A172 (cell line): ENCODE data around the gene UCKL1. TPM values are rescaled to one million over a fixed set of nuclear protein-coding genes. Genes with fewer than 3 reads are reported as not detected.

Experiments
- DNase-seq: peaks from one replicate; pipeline ENCODE4 v3.0.0-alpha.2; 2015; ENCODE audit warnings: low spot score
- total RNA-seq: library from RNA; depleted of rRNA; stranded (reverse); fragments of >200 nt; shearing (Covaris generic); gene quantifications from 2 replicates; pipeline ENCODE4 v1.2.3, GENCODE V29; 2014

The UCKL1 gene
- total RNA-seq, 1 experiment from 2014 or later: 27.2 TPM

DNA sequence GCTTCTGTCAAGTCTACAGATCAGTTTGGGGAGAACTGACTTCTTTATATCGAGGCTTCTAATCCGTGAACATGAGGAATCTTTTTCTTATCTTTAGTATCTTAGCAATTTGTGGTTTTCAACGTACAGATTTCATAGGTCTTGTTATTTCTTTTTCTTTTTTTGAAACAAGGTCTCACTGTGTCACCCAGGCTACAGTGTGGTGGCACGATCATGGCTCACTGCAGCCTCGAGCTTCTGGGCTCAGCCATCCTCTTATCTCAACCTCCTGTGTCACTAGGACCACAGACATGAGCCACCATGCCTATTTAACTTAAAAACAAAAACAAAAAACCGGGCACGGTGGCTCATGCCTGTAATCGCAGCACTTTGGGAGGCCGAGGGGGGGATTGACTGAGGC is 32.0 kb downstream of the UCKL1 start:
- no peak for DNase-seq

- no peak for DNase-seq
These were observed 32.6 kb downstream of the UCKL1 start for GRCh38 chr20:63923651-63924050.

DNA sequence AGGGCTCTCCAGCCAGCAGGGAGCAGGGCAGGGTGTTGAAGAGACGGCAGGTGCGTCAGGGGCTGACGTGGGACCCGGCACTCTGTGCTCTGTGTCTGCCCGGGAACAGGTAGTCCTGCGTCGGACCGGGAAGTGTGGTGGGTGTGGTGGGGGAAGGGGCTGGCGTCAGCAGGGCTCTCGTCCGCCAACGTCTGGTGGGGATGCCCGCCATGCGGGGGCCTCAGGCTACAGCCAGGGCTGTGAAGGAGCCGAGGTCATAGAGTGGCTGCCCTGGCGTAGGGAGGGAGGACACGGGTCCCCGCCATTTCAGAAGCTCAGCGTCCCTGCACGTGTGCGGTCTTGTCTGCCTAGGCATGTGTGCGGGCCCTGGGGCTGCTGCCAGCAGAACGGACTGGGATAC is 36.0 kb downstream of the UCKL1 start:
- no peak for DNase-seq

DNA sequence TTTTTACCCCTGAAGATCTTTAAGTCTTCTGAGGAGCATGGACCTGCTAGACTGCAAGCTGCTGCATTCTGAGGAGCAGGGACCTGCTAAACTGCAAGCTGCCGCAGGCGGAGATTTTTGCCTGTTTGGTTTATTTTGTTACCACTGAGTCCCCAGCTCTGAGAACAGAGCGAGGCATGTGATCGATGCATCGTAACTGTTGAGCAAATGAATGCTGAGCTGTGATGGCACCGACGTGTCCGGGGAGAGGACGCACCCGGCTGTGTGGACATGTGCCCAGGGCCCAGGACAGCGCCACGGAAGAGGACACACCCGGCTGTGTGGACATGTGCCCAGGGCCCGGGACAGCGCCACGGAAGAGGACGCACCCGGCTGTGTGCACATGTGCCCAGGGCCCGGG is 37.1 kb downstream of the UCKL1 start:
- no peak for DNase-seq

GRCh38 chr20:63917811-63918210 is 38.4 kb downstream of the UCKL1 start:
- no peak for DNase-seq

GRCh38 chr20:63916371-63916939 is 39.8 kb downstream of the UCKL1 start:
- peak; percentile 30 for DNase-seq

DNA sequence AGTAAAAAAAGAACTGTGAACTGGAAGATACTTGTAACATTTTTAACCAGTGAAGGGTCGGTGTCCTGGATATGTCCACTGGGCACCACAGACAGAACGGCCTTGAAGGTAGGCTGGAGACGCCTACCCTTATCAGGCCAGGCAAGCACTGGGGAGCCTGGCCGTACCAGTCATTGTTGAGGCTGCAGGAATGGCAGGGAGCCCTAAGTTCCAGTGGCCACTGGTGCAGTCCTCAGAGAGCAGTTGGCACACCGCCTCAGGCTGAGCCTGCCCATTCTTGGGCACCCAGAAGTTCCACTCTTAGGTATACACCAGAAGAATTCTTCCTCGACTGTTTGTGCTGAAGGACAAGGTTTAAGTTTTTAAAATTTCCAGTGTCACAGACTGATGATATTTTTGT is 40.7 kb downstream of the UCKL1 start:
- no peak for DNase-seq

DNA sequence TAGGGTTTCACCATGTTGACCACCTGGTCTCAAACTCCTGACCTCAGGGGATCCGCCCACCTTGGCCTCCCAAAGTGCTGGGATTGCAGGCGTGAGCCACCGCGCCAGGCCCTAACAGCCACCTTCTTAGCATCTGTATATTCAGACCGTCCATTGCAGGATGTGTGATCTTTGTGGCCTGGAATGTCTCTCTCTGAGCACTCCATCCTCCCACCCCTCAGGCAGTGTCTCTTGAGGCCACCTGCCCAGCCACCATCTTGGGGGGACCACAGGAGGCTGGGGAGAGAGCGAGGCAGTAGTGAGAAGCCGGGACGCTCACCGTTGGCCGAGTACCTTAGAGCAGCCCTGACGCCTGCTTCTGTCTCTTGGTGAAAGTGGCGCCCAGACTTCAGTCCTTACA is 42.4 kb downstream of the UCKL1 start:
- DNase-seq: no peak

DNA sequence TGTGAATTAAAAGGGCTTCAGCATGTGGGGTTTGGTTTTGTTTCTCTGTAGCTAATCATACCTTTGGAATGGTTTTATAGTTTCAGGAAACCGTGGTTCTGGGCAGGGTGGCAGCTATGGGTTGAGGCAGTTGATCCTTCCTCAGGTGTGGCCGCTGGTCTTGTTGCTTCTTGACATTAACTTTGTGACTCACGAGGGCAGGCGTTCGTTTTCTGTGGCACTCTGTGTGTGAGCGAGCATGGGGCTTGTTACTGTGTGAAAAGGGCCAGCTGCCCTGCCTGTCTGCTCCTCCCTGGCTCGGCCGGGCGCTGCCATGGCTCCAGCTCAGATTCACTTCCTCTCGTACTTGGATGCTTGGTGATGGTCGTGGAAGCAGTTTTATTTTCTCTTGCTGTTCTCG is 45.0 kb downstream of the UCKL1 start:
- DNase-seq: peak; percentile 76

GRCh38 chr20:63908008-63908682 is 48.1 kb downstream of the UCKL1 start:
- no peak for DNase-seq

DNA sequence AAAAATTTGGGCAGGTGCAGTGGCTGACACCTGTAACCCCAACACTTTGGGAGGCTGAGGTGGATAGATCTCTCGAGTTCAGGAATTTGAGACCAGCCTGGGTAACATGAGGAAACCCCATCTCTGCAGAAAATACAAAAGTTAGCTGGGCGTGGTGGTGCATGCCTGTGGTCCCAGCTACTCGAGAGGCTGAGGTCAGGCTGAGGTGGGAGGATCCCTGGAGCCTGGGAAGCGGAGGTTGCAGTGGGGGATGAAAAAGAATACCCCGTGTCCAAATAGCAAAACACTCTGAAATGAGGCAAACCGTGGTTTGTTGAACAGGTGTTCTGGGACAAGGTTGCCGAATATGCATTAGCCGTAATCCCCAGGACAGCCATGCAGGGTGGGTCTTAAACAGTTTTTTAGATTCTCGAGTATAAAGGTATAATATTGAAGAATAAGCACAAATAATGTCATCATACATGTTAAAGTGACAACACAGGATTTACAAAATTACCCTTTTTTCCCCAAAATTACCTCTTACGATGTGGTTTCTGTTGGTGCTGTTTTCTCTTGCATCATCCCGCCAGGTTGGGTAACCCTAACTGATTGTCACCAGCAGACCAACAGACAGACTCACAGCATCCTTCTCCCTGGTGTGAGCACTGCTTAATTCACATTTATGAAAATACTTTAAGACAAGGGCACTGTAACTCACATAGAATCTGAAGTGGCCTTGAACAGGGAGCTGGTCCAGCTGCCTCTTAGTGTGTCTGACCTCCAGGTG is 52.2 kb downstream of the UCKL1 start:
- no peak for DNase-seq

- DNase-seq: no peak
These were observed 55.8 kb downstream of the UCKL1 start for GRCh38 chr20:63900413-63900812.

- no peak for DNase-seq
These were observed 57.2 kb downstream of the UCKL1 start for GRCh38 chr20:63898882-63899558.

DNA sequence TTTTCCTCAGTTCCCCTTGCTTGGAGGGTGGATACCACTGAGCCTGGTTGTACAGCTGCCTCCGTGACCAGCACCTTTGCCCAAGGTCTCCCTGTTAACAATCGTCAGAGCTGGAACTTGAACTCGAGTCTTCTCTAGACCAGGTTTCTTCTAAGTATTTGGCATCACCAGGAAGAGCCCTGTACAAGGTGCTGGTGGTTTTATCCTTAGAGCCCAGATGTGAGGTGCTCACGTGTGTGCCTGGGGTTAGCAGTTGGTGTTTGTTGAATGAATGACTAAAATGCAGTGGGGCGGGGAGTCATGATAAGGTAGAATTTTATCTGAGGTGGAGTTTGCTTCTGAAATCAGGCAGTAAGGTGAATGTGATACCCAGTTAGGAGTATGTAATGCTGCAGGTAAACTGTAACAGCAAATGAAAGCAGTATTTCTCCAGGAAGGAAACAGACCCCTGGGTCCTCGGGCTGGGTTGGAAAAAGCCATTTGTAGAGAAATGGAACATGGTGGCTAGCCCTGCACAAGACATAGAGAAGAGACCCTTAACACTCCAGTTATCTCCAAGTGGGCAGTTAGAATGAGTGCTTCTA is 58.1 kb downstream of the UCKL1 start:
- DNase-seq: no peak

GRCh38 chr20:63896264-63897105 is 59.7 kb downstream of the UCKL1 start:
- DNase-seq: peak; percentile 54

GRCh38 chr20:63895952-63896263 is 60.3 kb downstream of the UCKL1 start:
- no peak for DNase-seq

GRCh38 chr20:63895202-63895951 is 60.8 kb downstream of the UCKL1 start:
- no peak for DNase-seq

DNA sequence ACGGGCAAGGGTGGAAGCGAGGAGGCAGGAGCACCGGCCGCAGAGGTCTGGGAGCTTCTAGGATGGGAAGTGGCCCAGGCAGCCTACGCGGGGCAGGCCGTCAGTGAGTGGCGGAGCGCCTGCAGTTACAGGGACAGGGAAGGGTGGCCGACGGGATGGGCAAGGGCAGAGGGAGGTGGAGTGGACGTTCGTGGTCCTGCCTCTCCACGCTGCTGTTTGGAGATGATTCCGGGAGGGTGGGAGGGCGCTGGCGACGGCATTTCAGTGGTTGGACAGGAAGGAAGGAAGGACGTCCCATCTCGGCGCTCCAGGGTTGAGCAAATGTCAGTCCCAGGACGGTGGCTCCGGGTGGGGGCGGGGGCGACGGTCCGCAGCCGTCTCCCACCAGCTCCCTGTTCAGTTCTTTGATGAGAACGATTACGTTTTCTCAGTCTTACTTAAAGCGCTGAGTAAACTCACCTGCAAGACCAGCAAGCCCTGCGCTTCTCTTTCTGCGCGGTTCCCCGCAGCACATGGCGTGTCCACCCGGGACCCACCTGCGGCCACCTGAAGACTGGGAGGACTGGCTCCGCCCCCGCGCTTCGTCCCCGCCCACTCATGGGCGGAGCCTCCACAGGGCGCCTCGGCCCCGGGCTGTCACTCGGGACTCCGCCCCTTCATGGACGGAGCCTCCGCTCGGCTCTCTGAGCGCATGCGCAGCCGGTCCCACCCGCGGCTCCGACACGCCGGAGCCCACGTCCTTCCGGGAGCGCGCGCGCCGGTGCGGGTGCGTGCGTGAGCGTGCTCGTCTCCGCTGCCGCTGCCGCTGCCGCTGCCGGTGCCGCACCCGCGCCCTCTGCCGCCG is 61.6 kb downstream of the UCKL1 start, which contains the start of gene DNAJC5:
Gene DNAJC5, plus strand, starts transcription at position 769 of the 844 bp plus-strand sequence. CDS start 33,220 bp downstream, outside the sequence.
- DNase-seq: peak; percentile 86

DNA sequence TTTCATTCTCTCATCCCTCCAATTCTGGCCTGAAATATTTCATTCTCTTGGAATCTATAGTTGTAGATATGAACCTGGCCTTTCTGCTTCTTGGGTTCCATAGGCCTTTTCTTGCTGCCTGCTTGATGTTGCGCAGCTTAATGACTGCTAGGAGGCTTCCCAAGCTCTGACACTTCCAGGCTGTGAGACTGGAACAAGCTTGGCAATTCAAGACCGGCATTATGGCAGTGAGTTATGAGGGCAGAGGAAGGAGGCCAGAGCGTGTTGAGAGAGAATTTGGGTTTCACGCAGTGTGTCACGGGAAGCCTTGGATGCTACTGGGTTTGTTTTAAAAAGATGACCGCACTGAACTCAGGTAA is 62.2 kb downstream of the UCKL1 start:
- no peak for DNase-seq

DNA sequence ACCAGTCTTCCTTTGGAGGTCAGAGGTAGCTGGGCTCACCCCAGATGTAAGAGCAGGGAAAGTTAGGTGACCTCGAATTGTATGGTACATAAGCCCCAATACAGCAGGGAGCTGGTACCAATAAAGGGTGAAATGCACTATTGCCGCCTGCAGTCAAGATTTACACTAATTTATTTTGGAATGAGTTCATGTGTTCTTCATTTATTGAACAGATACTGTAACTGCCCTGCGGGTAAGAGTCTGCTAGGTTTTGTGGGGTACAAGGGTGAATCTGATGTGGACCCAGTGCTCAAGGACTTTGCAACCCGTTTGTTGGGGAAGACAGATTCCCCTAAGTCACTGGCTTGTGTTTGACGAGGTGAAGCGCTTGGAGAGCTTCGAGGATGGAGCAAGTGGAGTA is 63.8 kb downstream of the UCKL1 start:
- DNase-seq: no peak
